K562 (cell line): Measurements from ENCODE around the gene PFKFB2. TPM values are rescaled to one million over a fixed set of nuclear protein-coding genes. Genes with fewer than 3 reads are reported as not detected.

ENCODE experiments used
- ADNP ChIP-seq: fragments of 200-800 bp; sonication (Bioruptor generic); IDR thresholded peaks from 2 replicates; pipeline ENCODE4 v1.6.1; 2016; ENCODE audit warnings: missing genetic modification characterization, missing compliant biosample characterization
- ARID1B ChIP-seq: fragments of 450-650 bp; IDR thresholded peaks from 2 replicates; pipeline ENCODE4 v1.6.1; 2016; ENCODE audit warnings: antibody characterized with exemption, mild to moderate bottlenecking, inconsistent platforms
- DACH1 ChIP-seq: fragments of 450-650 bp; IDR thresholded peaks from 2 replicates; pipeline ENCODE4 v1.6.1; 2018; ENCODE audit not compliant: partially characterized antibody
- DPF2 ChIP-seq: fragments of 450-650 bp; IDR thresholded peaks from 2 replicates; pipeline ENCODE4 v1.6.1; 2016
- ETV6 ChIP-seq, 3 experiments: fragments of 150-350 bp in 1 of 3; sonication (generic) in 1 of 3; formaldehyde crosslinking in 1 of 3; IDR thresholded peaks; 2 replicates each; pipeline versions ENCODE4 v1.6.1 to v1.8.0; 2014 to 2022; ENCODE audit warnings: borderline replicate concordance in 2 of 3, low read depth in 2 of 3, antibody characterized with exemption in 1 of 3, low read length in 1 of 3, mild to moderate bottlenecking in 1 of 3, missing genetic modification reagents in 1 of 3
- HBP1 ChIP-seq: fragments of 450-650 bp; formaldehyde crosslinking; IDR thresholded peaks from 2 replicates; pipeline ENCODE4 v1.4.0; 2022; ENCODE audit warnings: missing genetic modification characterization
- HMG20A ChIP-seq: fragments of 450-650 bp; formaldehyde crosslinking; conservative IDR thresholded peaks from 2 replicates; pipeline ENCODE4 v1.4.0; 2020; ENCODE audit warnings: mild to moderate bottlenecking, mixed read lengths
- HNRNPUL1 ChIP-seq: fragments of 200-400 bp; formaldehyde crosslinking; IDR thresholded peaks from 2 replicates; pipeline ENCODE4 v1.6.1; 2017; ENCODE audit warnings: low read length
- KHSRP ChIP-seq: fragments of 450-650 bp; IDR thresholded peaks from 2 replicates; pipeline ENCODE4 v1.6.1; 2017
- MEF2D ChIP-seq: conservative IDR thresholded peaks from 2 replicates; pipeline ENCODE4 v1.6.1; 2016; ENCODE audit warnings: low read depth, missing genetic modification characterization, missing compliant biosample characterization
- MTA1 ChIP-seq: fragments of 450-650 bp; IDR thresholded peaks from 2 replicates; pipeline ENCODE4 v1.6.1; 2017; ENCODE audit warnings: borderline replicate concordance
- MTA2 ChIP-seq: fragments of 450-650 bp; IDR thresholded peaks from 2 replicates; pipeline ENCODE4 v1.6.1; 2016; ENCODE audit warnings: low read depth
- NUFIP1 ChIP-seq: fragments of 450-650 bp; IDR thresholded peaks from 2 replicates; pipeline ENCODE4 v1.6.1; 2018; ENCODE audit not compliant: partially characterized antibody
- POLR3G ChIP-seq: IDR thresholded peaks from 2 replicates; pipeline ENCODE4 v1.6.1; 2011; ENCODE audit not compliant: insufficient read length, insufficient replicate concordance; ENCODE audit errors: extremely low read depth
- PTTG1 ChIP-seq: fragments of 450-650 bp; IDR thresholded peaks from 2 replicates; pipeline ENCODE4 v1.6.1; 2016; ENCODE audit warnings: low read depth, mild to moderate bottlenecking, missing genetic modification characterization, missing compliant biosample characterization
- TAF15 ChIP-seq: fragments of 200-400 bp; formaldehyde crosslinking; IDR thresholded peaks from 2 replicates; pipeline ENCODE4 v1.6.1; 2017; ENCODE audit warnings: mild to moderate bottlenecking, low read depth, low read length, moderate library complexity
- THRAP3 ChIP-seq: fragments of 450-650 bp; IDR thresholded peaks from 2 replicates; pipeline ENCODE4 v1.6.1; 2016; ENCODE audit warnings: mild to moderate bottlenecking, inconsistent platforms, borderline replicate concordance
- ZNF263 ChIP-seq: sonication (generic); formaldehyde crosslinking; IDR thresholded peaks from 2 replicates; pipeline ENCODE4 v1.8.0; 2022; ENCODE audit warnings: mild to moderate bottlenecking, missing genetic modification reagents, borderline replicate concordance
- ZNF280B ChIP-seq: fragments of 250-450 bp; sonication (Bioruptor Pico); IDR thresholded peaks from 2 replicates; pipeline ENCODE4 v1.5.1; 2021; ENCODE audit warnings: mild to moderate bottlenecking
- ZNF3 ChIP-seq: fragments of 250-450 bp; sonication (Bioruptor Pico); IDR thresholded peaks from 2 replicates; pipeline ENCODE4 v1.5.0; 2021; ENCODE audit warnings: mild to moderate bottlenecking, moderate library complexity
- ZNF311 ChIP-seq: fragments of 250-450 bp; sonication (Bioruptor Pico); IDR thresholded peaks from 2 replicates; pipeline ENCODE4 v1.4.0; 2020; ENCODE audit warnings: mild to moderate bottlenecking, moderate library complexity
- ZNF316 ChIP-seq: fragments of 450-650 bp; IDR thresholded peaks from 2 replicates; pipeline ENCODE4 v1.6.1; 2016
- ZNF589 ChIP-seq: fragments of 200-800 bp; sonication (Bioruptor generic); IDR thresholded peaks from 2 replicates; pipeline ENCODE4 v1.6.1; 2016; ENCODE audit warnings: low read depth, missing genetic modification characterization, missing compliant biosample characterization
- ZNF668 ChIP-seq: fragments of 250-450 bp; sonication (Bioruptor Pico); IDR thresholded peaks from 2 replicates; pipeline ENCODE4 v1.8.0; 2022; ENCODE audit warnings: mild to moderate bottlenecking, inconsistent platforms
- polyA plus RNA-seq, 8 experiments: library from polyadenylated mRNA; depleted of rRNA in 4 of 8; stranded (reverse) in 5 of 8; unstranded in 3 of 8; fragments of >200 nt; fragmentation: Nextera tagmentation in 2 of 8; fragmentation: Illumina TruSeq in 1 of 8; extraction: Ambion mirVana in 2 of 8; extraction: Trizol in 1 of 8; gene quantifications; 2 replicates each; pipeline versions ENCODE4 v1.2.1 to v1.2.3, GENCODE V29; 2011 to 2014; ENCODE audit warnings: inconsistent platforms in 1 of 8, missing spikeins in 1 of 8
- total RNA-seq, 7 experiments: library from RNA; depleted of rRNA in 6 of 7; stranded (reverse); fragments of >200 nt in 6 of 7; fragmentation: Illumina TruSeq in 2 of 7; extraction: Trizol in 2 of 7; gene quantifications; 2 replicates each; pipeline versions ENCODE4 v1.2.1 to v1.2.3, GENCODE V29; 2011 to 2021; ENCODE audit warnings: low replicate concordance in 1 of 7

The PFKFB2 gene
- total and polyA plus RNA-seq, 9 of the 15 experiments (the other 6 are each of a cell fraction or from before 2014, with no cell fraction given), result 6.9 to 26.0 (median 16.4) TPM

GRCh38 chr1:207024202-207025145 is 28.6 kb upstream of the PFKFB2 start (continued):
- TF ChIP-seq ZNF589 (CRISPR knock-in tag) (peak; percentile 99), KHSRP (peak; percentile 94), ARID1B (peak; percentile 100), HMG20A (CRISPR knock-in tag) (peak; percentile 60; the same call in 1 of the 2 replicates), NUFIP1 (peak; percentile 97), TAF15 (no peak), ADNP (tag) (peak; percentile 90), MEF2D (tag) (peak; percentile 97), POLR3G (no peak), ZNF263 (CRISPR knock-in tag) (no peak; the same call in 1 of the 2 replicates), PTTG1 (tag) (peak; percentile 94), MTA2 (peak; percentile 100), DPF2 (peak; percentile 100), HBP1 (CRISPR knock-in tag) (peak; percentile 98), ZNF311 (CRISPR knock-in tag) (peak; percentile 99), ZNF280B (CRISPR knock-in tag) (peak; percentile 62; the same call in 1 of the 2 replicates), ZNF668 (CRISPR knock-in tag) (peak; percentile 98), DACH1 (peak; percentile 84), ZNF316 (no peak), HNRNPUL1 (peak; percentile 75; the same call in 1 of the 2 replicates), ETV6 (IDR thresholded peaks at IDR 0.05; ENCODE audit: borderline replicate concordance in 1 of 2, low read depth in 2 of 2, low read length in 1 of 2) (peak in 1 of 2 experiments; percentile 17; a peak in 1 of 4 replicates), ETV6 (CRISPR knock-in tag; IDR thresholded peaks at IDR 0.05; ENCODE audit: borderline replicate concordance) (no peak), THRAP3 (no peak; the same call in 1 of the 2 replicates), MTA1 (peak; percentile 96), ZNF3 (CRISPR knock-in tag) (no peak)
